Adipose tissue (tissue), 3 donors: ENCODE measurements around the gene CTXN1. TPM values are rescaled to one million over a fixed set of nuclear protein-coding genes. Genes with fewer than 3 reads are reported as not detected.

Experiments
- H3K27ac ChIP-seq: one replicate; pipeline ENCODE4 v1.5.1; 2013; ENCODE audit warnings: low read depth, low read length
- WGBS, 3 donors: extraction: QIAGEN DNeasy Blood & Tissue Kit; methylation state at CpG; one replicate each; pipeline ENCODE4 v1.1.7; 2013; 5-methylcytosine and 5-hydroxymethylcytosine counted together
- polyA plus RNA-seq, 3 donors: library from polyadenylated mRNA; stranded (reverse); fragments of 200-250 nt; gene quantifications; one replicate each; pipeline ENCODE4 v1.2.3, GENCODE V29; 2013
- donor health status: healthy with polysubstance abuse.
- donor health status: Bipolar disorder and iron deficiency.
- donor health status: healthy.

CTXN1 gene
- polyA plus RNA-seq, 3 donors = 0.36 to 1.3 (median 0.86) TPM

GRCh38 chr19:7908742-7909461 is 17.0 kb downstream of the CTXN1 start:
- 86 to 94% (median 88%) methylated on average over 16 to 19 of the region's 19 CpGs for WGBS, 3 donors
- H3K27ac ChIP-seq = no peak overlapping the region

DNA sequence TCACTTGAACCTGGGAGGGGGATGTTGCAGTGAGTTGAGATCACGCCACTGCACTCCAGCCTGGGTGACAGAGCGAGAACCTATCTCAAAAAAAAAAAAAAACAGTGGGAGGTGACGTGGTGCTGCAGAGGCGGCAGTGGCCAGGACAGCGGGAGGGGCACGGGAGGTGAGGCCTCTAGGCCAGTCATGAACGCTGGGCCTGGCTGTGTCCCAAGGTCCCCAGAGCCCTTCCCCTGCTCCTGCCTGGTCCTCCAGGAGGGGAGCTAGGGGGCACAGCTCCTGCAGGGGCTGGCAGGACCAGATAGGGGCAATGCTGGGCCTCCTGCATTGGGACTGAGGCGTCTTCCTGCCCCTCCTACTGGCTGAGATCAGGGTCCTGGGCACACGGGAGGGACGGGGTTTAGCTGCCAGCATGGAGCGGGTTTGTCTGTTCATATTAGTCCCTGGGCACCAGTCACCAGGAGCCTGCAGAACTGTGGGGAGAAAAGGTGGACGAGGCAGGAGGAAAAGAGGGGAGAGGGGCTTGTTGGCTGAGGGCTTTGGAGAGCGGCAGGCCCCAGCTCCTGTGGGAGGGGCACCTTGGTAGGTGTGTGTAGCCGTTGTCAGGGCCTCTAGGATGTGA is 17.7 kb downstream of the CTXN1 start:
- no peak overlapping the region for H3K27ac ChIP-seq
- WGBS, 3 donors = 76 to 87% (median 84%) methylated on average over 14 of the region's 14 CpGs

- WGBS, 3 donors = 89 to 93% (median 92%) methylated on average over 11 of the region's 11 CpGs
- H3K27ac ChIP-seq = no peak overlapping the region
Observed at GRCh38 chr19:7907544-7907943, 18.4 kb downstream of the CTXN1 start.

GRCh38 chr19:7907122-7907521 is 18.8 kb downstream of the CTXN1 start:
- no peak overlapping the region for H3K27ac ChIP-seq
- WGBS, 3 donors = 92 to 97% (median 94%) methylated on average over 18 to 19 of the region's 19 CpGs

DNA sequence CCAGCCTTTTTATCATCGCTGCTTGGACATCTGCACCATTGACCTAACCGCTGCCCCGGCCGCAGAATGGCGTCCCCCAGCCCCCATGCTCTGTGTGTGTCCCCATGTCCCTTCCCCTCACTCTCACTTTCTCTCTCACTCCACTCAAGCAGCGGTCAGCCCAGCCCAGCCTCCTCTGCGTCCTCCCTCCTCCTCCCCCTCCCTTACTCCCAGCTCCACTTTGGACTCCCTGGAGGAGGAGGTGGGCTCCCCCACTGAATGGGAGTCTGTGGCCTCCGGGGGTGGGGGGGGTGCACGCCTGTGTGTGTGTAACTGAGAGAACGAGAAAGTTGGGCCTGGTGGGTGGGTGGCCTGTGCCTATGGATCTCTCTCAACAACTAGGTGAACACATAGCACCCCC is 20.1 kb downstream of the CTXN1 start:
- WGBS, 3 donors = 78 to 93% (median 91%) methylated on average over 10 of the region's 10 CpGs
- H3K27ac ChIP-seq = no peak overlapping the region

DNA sequence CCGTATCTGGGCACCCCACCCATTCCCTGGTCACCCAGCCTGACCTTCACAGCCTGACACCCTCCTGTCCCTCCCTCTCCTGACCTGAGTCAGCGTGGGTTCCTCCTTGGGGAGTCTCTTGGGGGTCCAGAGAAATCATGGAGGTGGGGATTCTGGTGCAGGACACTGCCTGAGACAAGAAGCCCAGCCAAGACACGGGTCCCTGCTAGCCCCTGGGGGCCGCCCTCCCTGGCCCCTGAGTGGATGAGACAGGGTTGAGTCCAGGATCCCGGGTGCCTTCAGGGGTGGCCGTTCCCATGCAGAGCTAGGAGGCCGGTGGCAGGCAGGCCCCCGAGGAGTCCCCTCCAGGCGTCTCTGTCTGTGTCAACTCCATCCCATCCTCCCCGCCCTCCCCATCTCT is 20.7 kb downstream of the CTXN1 start:
- WGBS, 3 donors = 68 to 72% (median 72%) methylated on average over 10 of the region's 10 CpGs
- no peak overlapping the region for H3K27ac ChIP-seq

DNA sequence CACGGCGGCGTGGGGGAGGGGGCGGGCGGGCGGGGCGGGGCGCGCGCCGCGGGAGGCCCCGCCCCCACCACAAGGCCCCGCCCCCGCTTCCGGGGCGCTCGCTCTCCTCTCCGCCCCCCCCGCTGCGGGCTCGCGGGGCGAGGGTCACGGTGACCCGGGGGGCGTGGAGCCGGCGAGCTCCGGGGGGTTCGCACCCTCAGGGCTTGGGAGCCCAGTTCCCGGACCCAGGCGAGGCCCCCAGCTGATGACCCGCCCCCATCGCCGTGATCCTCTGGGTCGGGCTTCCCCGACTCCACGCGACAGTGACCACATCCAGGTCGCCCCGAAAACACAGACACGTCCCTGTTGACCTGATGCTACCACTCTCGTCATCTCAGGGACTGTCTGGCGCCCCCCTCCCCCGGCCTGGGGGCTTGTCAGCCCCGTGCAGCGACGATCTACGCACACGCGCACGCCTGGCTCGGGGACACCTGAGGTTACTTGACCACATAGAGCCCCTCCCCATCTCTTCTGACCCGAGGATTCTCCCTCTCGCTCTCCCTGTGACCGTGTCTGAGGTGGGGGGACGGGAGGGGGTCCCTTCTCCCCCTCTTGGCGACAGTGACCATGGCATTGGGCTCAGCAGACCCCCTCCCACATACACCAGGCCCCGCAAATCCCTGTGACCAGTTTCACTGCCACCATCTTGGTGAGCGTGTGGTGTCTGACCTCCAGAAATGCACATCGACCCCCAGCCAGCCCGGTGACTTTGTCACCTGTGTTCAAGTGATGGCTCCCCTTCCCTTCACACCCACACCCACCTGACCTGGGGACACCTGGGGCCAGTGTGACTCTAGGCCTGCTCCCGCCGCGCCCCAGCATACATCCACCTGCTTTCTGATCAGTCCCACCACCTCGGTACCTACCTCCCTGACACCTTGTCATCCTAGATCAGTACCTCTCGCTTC is 21.6 kb downstream of the CTXN1 start:
- no peak overlapping the region for H3K27ac ChIP-seq

GRCh38 chr19:7903244-7904073 is 22.5 kb downstream of the CTXN1 start, which contains the start of gene MAP2K7:
MAP2K7 (plus strand) TSS chr19:7903877; CDS start chr19:7903945, 68 bp downstream.
- 0% methylated on average over 69 to 89 of the region's 89 CpGs for WGBS, 3 donors
- no peak within 1 kb of the TSS for H3K27ac ChIP-seq

More for the DNA sequence above, 21.6 kb downstream of the CTXN1 start:
- WGBS, 3 donors = 11 to 17% (median 13%) methylated on average over 36 to 57 of the region's 68 CpGs

DNA sequence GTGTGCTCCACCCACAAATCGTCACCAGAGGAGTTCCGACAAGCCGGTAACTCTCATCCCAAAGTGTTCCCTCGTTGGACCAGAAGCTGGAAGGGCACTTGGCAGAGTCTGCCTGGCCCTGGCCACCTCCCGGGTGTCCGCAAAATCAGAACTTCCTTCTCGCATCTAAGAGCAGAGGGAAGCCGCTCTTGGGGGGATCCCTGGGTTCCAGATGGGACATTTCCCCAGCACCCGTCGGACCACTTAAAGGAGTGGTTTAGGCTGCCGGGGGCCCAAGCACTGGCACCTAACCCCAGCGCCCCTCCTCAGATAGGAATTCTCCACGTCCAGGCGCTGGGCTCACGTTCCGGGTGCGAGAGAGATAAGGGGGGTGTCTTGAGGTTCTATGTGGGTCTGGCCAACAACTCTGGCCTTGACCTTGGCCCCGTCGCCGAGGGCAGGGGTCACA is 23.1 kb downstream of the CTXN1 start:
- WGBS, 3 donors = 5 to 21% (median 10%) methylated on average over 20 of the region's 20 CpGs
- H3K27ac ChIP-seq = no peak overlapping the region

GRCh38 chr19:7901337-7901736 is 24.6 kb downstream of the CTXN1 start:
- no peak overlapping the region for H3K27ac ChIP-seq
- WGBS, 3 donors = 83 to 94% (median 92%) methylated on average over 7 of the region's 7 CpGs

- H3K27ac ChIP-seq = no peak overlapping the region
- 67 to 83% (median 77%) methylated on average over 3 of the region's 3 CpGs for WGBS, 3 donors
Observed at GRCh38 chr19:7900931-7901330, 25.0 kb downstream of the CTXN1 start.

- no peak overlapping the region for H3K27ac ChIP-seq
- WGBS, 3 donors = 79 to 88% (median 81%) methylated on average over 21 of the region's 21 CpGs
Observed at GRCh38 chr19:7900401-7900870, 25.5 kb downstream of the CTXN1 start.

GRCh38 chr19:7899751-7900378 is 26.1 kb downstream of the CTXN1 start:
- 90 to 91% (median 91%) methylated on average over 34 of the region's 34 CpGs for WGBS, 3 donors
- no peak overlapping the region for H3K27ac ChIP-seq

DNA sequence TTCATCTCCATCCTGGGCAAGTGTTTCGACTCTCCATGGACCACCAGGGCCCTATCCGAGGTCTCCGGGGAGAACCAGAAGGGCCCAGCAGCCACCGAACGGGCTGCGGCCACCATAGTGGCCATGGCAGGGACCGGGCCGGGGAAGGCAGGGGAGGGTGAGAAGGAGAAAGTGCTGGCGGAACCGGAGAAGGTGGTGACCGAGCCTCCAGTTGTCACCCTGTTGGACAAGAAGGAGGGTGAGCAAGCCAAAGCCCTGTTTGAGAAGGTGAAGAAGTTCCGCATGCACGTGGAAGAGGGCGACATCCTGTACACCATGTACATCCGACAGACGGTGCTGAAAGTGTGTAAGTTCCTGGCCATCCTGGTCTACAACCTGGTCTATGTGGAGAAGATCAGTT is 27.0 kb downstream of the CTXN1 start:
- 90 to 95% (median 95%) methylated on average over 16 of the region's 16 CpGs for WGBS, 3 donors

GRCh38 chr19:7897292-7897691 is 28.6 kb downstream of the CTXN1 start:
- 83 to 92% (median 86%) methylated on average over 11 of the region's 11 CpGs for WGBS, 3 donors
- H3K27ac ChIP-seq = no peak overlapping the region

More for the DNA sequence above, 27.0 kb downstream of the CTXN1 start:
- H3K27ac ChIP-seq = no peak overlapping the region

DNA sequence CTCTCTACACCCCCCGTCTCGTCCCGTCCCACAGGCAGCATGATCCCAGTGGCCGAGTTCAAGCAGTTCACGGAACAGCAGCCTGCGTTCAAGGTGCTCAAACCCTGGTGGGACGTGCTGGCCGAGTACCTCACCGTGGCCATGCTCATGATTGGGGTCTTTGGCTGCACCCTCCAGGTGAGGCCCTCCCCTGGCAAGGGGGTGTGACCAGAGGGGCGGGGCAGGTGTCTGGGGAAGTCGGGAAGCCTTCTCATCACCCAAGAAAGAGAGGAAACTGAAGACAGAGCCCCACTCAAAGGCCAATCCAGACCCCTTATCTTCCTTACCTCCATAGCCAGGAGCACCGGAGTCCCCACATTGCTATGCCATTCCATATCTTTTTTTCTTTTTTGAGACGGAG is 30.4 kb downstream of the CTXN1 start:
- 88 to 91% (median 90%) methylated on average over 13 of the region's 13 CpGs for WGBS, 3 donors

GRCh38 chr19:7894612-7895309 is 31.2 kb downstream of the CTXN1 start:
- no peak overlapping the region for H3K27ac ChIP-seq
- WGBS, 3 donors = 32 to 68% (median 41%) methylated on average over 17 to 18 of the region's 18 CpGs

More for the DNA sequence above, 30.4 kb downstream of the CTXN1 start:
- H3K27ac ChIP-seq = no peak overlapping the region
